Retinal pigment epithelial cell (primary cell): Measurements from ENCODE around the gene DENND4A.
A peak's percentile ranks its signal among the peaks of the same experiment; 100 is the strongest.

ENCODE experiments used
- DNase-seq: peaks from one replicate; pipeline ENCODE4 v3.0.0-alpha.2; 2010; ENCODE audit warnings: low read depth
- H3K4me3 ChIP-seq: 2 replicates; pipeline ENCODE4 v1.5.1; 2011; ENCODE audit warnings: mild to moderate bottlenecking, low read length, control low read depth, moderate library complexity
- CTCF ChIP-seq: conservative IDR thresholded peaks from 2 replicates; pipeline ENCODE4 v1.5.1; 2011; ENCODE audit warnings: low read depth, low read length, control low read depth, inconsistent platforms

Gene DENND4A

GRCh38 chr15:65792138-65792987, at the start of gene DENND4A:
DENND4A (minus strand) TSS chr15:65792293; CDS start chr15:65756450, 35,843 bp downstream.
- peak within 1 kb of the TSS; percentile 74 for H3K4me3 ChIP-seq
- peak; percentile 96 for DNase-seq
- no peak for TF ChIP-seq CTCF

- no peak for TF ChIP-seq CTCF
- no peak for DNase-seq
- H3K4me3 ChIP-seq: peak overlapping the region; percentile 22
Measured at GRCh38 chr15:65841121-65841930, 49.2 kb upstream of the DENND4A start.

- no peak overlapping the region for H3K4me3 ChIP-seq
- no peak for TF ChIP-seq CTCF
- DNase-seq: no peak
Measured at GRCh38 chr15:65839985-65840384, 47.9 kb upstream of the DENND4A start.

- no peak for TF ChIP-seq CTCF
- no peak for DNase-seq
- no peak overlapping the region for H3K4me3 ChIP-seq
Measured at GRCh38 chr15:65839354-65839901, 47.3 kb upstream of the DENND4A start.

GRCh38 chr15:65837301-65838294, 45.5 kb upstream of the DENND4A start:
- DNase-seq: no peak
- no peak overlapping the region for H3K4me3 ChIP-seq
- no peak for TF ChIP-seq CTCF

GRCh38 chr15:65836665-65837064, 44.6 kb upstream of the DENND4A start:
- peak; percentile 40 for TF ChIP-seq CTCF
- DNase-seq: no peak
- no peak overlapping the region for H3K4me3 ChIP-seq
